ENCODE measurements around the gene GABARAPL1. TPM values are rescaled to one million over a fixed set of nuclear protein-coding genes. Genes with fewer than 3 reads are reported as not detected.
"Not testable (repeated sequence)": the region's sequence is repeated elsewhere in the genome, so short reads cannot be mapped to it uniquely, and the experiment has no call there.

GABARAPL1 gene
- total and polyA plus RNA-seq, 4 donors: 74.5 to 111 (median 93.8) TPM

GRCh38 chr12:10190558-10191388 is 21.9 kb upstream of the GABARAPL1 start:
- 40 to 41% methylated on average over 13 of the region's 13 CpGs for WGBS, 2 donors
- Histone ChIP-seq H3K36me3 (ENCODE audit: control insufficient read depth in 1 of 2, insufficient read depth in 2 of 2, low read length in 1 of 2) (no peaks in the 10 kb centered on the region), H3K4me1 (ENCODE audit: control insufficient read depth in 1 of 2, insufficient read depth in 2 of 2, low read length in 2 of 2) (no peaks in the 10 kb centered on the region), H3K27ac (ENCODE audit: low read depth in 1 of 2, low read length in 2 of 2) (no peak overlapping the region), H3K27me3 (ENCODE audit: control insufficient read depth in 1 of 2, insufficient read depth in 2 of 2, low read length in 1 of 2) (no peaks in the 10 kb centered on the region), H3K4me3 (ENCODE audit: low read length in 2 of 2) (no peak overlapping the region), H3K9me3 (ENCODE audit: control insufficient read depth, low read length) (no peaks in the 10 kb centered on the region)
- peak; percentile 92 for ATAC-seq (ENCODE audit: low FRiP score)
- intact Hi-C loops (cut with DNase I): loop anchor here in 1 of 2 donors (2.0 kb wide), 1 partner anchor 38 kb away; no protein-coding TSS in a partner anchor
- DNase-seq: peak in 1 of 2 donors; percentile 69

- Histone ChIP-seq H3K4me1 (ENCODE audit: control insufficient read depth in 1 of 2, insufficient read depth in 2 of 2, low read length in 2 of 2) (no peaks in the 10 kb centered on the region), H3K27ac (ENCODE audit: low read depth in 1 of 2, low read length in 2 of 2) (no peak overlapping the region), H3K9me3 (ENCODE audit: control insufficient read depth, low read length) (no peaks in the 10 kb centered on the region), H3K4me3 (ENCODE audit: low read length in 2 of 2) (no peak overlapping the region), H3K27me3 (ENCODE audit: control insufficient read depth in 1 of 2, insufficient read depth in 2 of 2, low read length in 1 of 2) (no peaks in the 10 kb centered on the region), H3K36me3 (ENCODE audit: control insufficient read depth in 1 of 2, insufficient read depth in 2 of 2, low read length in 1 of 2) (no peaks in the 10 kb centered on the region)
- DNase-seq: no peak
- WGBS, 2 donors: 36 to 37% methylated on average over 2 of the region's 2 CpGs
- intact Hi-C loops (cut with DNase I): loop anchor here in 1 of 2 donors (2.0 kb wide), 1 partner anchor 39 kb away; no protein-coding TSS in a partner anchor
- no peak for ATAC-seq (ENCODE audit: low FRiP score)
These were observed 20.8 kb upstream of the GABARAPL1 start for GRCh38 chr12:10191865-10192264.

GRCh38 chr12:10194160-10194670 is 18.5 kb upstream of the GABARAPL1 start:
- no peaks in the 10 kb centered on the region for H3K4me1 ChIP-seq (ENCODE audit: control insufficient read depth in 1 of 2, insufficient read depth in 2 of 2, low read length in 2 of 2)
- DNase-seq (no peak), ATAC-seq (ENCODE audit: low FRiP score) (no peak)
- H3K27ac ChIP-seq (ENCODE audit: low read depth in 1 of 2, low read length in 2 of 2): no peak overlapping the region
- no peaks in the 10 kb centered on the region for H3K27me3 ChIP-seq (ENCODE audit: control insufficient read depth in 1 of 2, insufficient read depth in 2 of 2, low read length in 1 of 2)
- no peaks in the 10 kb centered on the region for H3K9me3 ChIP-seq (ENCODE audit: control insufficient read depth, low read length)
- H3K36me3 ChIP-seq (ENCODE audit: control insufficient read depth in 1 of 2, insufficient read depth in 2 of 2, low read length in 1 of 2): no peaks in the 10 kb centered on the region
- WGBS, 2 donors: 80 to 85% methylated on average over 3 of the region's 3 CpGs
- intact Hi-C loops (cut with DNase I): no loop called here
- H3K4me3 ChIP-seq (ENCODE audit: low read length in 2 of 2): no peak overlapping the region

DNA sequence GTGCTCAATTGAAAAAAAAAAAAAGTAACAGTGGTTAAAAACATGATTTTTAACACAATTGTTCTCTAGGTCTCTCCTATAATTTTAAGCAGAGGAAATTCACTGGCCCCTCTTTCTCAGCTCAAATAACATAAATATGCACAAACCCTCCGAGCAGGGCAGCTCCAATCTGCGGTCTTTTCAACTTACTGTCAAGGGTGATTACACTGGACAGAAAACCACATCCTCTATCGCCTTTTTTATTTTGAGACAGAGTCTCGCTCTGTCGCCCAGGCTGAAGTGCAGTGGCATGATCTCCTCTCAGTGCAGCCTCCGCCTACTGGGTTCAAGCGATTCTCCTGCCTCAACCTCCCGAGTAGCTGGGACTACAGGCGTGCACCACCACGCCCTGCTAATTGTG is 16.5 kb upstream of the GABARAPL1 start:
- H3K27ac ChIP-seq (ENCODE audit: low read depth in 1 of 2, low read length in 2 of 2): no peak overlapping the region
- H3K4me3 ChIP-seq (ENCODE audit: low read length in 2 of 2): no peak overlapping the region
- DNase-seq (no peak), ATAC-seq (ENCODE audit: low FRiP score) (no peak)
- H3K4me1 ChIP-seq (ENCODE audit: control insufficient read depth in 1 of 2, insufficient read depth in 2 of 2, low read length in 2 of 2): no peaks in the 10 kb centered on the region
- no peaks in the 10 kb centered on the region for H3K36me3 ChIP-seq (ENCODE audit: control insufficient read depth in 1 of 2, insufficient read depth in 2 of 2, low read length in 1 of 2)
- H3K27me3 ChIP-seq (ENCODE audit: control insufficient read depth in 1 of 2, insufficient read depth in 2 of 2, low read length in 1 of 2): no peaks in the 10 kb centered on the region
- no peaks in the 10 kb centered on the region for H3K9me3 ChIP-seq (ENCODE audit: control insufficient read depth, low read length)
- intact Hi-C loops (cut with DNase I): no loop called here
- WGBS, 2 donors: 81 to 83% methylated on average over 10 of the region's 10 CpGs

DNA sequence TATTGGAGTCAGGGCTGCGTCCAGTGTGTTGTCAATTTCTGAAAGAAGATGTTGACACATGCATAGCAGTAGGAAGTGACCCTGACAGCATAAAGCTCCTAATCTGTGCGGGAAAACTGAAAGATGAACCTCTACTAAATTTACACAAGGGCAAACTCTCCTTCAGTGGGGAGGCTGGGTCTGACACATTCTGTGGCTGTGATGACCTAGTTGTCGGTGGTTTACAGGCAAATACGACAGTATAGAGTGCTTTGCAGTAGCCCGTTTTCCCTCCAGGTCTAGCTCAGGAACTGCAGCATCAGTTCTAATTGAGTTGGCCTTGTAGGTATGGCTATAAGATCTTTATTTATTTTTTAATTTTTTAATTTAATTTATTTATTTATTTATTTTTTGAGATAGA is 14.8 kb upstream of the GABARAPL1 start:
- no peaks in the 10 kb centered on the region for H3K27me3 ChIP-seq (ENCODE audit: control insufficient read depth in 1 of 2, insufficient read depth in 2 of 2, low read length in 1 of 2)
- H3K4me3 ChIP-seq (ENCODE audit: low read length in 2 of 2): no peak overlapping the region
- ATAC-seq (ENCODE audit: low FRiP score): no peak
- H3K27ac ChIP-seq (ENCODE audit: low read depth in 1 of 2, low read length in 2 of 2): no peak overlapping the region
- no peak for DNase-seq
- intact Hi-C loops (cut with DNase I): no loop called here
- 81 to 90% methylated on average over 5 of the region's 5 CpGs for WGBS, 2 donors
- H3K36me3 ChIP-seq (ENCODE audit: control insufficient read depth in 1 of 2, insufficient read depth in 2 of 2, low read length in 1 of 2): no peaks in the 10 kb centered on the region
- no peaks in the 10 kb centered on the region for H3K9me3 ChIP-seq (ENCODE audit: control insufficient read depth, low read length)
- no peaks in the 10 kb centered on the region for H3K4me1 ChIP-seq (ENCODE audit: control insufficient read depth in 1 of 2, insufficient read depth in 2 of 2, low read length in 2 of 2)

- H3K4me3 ChIP-seq (ENCODE audit: low read length in 2 of 2); H3K4me1 ChIP-seq (ENCODE audit: control insufficient read depth in 1 of 2, insufficient read depth in 2 of 2, low read length in 2 of 2); H3K9me3 ChIP-seq (ENCODE audit: control insufficient read depth, low read length); ATAC-seq (ENCODE audit: low FRiP score); intact Hi-C loops (cut with DNase I); DNase-seq; H3K27me3 ChIP-seq (ENCODE audit: control insufficient read depth in 1 of 2, insufficient read depth in 2 of 2, low read length in 1 of 2); H3K36me3 ChIP-seq (ENCODE audit: control insufficient read depth in 1 of 2, insufficient read depth in 2 of 2, low read length in 1 of 2); H3K27ac ChIP-seq (ENCODE audit: low read depth in 1 of 2, low read length in 2 of 2): not testable (repeated sequence)
- WGBS, 2 donors: 85% methylated on average over 2 of the region's 2 CpGs
These were observed 8.2 kb upstream of the GABARAPL1 start for GRCh38 chr12:10204495-10204894.

DNA sequence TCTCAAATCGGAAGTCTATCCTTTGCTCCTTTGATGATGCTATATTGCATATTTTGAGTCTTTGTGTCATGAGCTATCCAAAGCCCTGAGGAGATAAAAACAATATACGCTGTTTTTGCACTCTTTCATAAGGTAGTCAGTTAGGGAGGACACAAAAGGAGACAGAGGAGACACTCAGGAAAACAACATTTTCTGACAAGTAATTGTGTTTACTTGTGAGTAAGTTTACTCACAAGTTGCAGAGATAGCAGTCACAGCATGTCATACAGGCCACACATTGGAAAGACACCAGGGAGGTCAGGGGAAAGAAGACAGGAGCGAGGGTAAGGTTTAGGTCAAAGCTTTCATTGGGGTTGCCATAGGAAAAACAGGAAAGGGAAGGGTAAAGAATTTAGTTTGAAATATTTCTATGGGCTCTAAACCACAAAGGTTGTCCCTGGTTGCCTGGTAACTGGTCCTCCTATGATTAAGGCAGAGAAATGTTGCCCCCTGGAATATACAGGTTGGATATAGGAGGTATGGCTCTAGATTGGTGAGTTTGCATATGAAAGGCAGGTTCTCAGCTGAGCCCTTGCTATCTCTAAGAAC is 7.4 kb upstream of the GABARAPL1 start:
- Histone ChIP-seq H3K27me3 (ENCODE audit: control insufficient read depth in 1 of 2, insufficient read depth in 2 of 2, low read length in 1 of 2) (no peaks in the 10 kb centered on the region), H3K27ac (ENCODE audit: low read depth in 1 of 2, low read length in 2 of 2) (no peak overlapping the region), H3K9me3 (ENCODE audit: control insufficient read depth, low read length) (no peaks in the 10 kb centered on the region), H3K4me1 (ENCODE audit: control insufficient read depth in 1 of 2, insufficient read depth in 2 of 2, low read length in 2 of 2) (no peaks in the 10 kb centered on the region), H3K36me3 (ENCODE audit: control insufficient read depth in 1 of 2, insufficient read depth in 2 of 2, low read length in 1 of 2) (no peaks in the 10 kb centered on the region), H3K4me3 (ENCODE audit: low read length in 2 of 2) (no peak overlapping the region)
- no peak for ATAC-seq (ENCODE audit: low FRiP score)
- WGBS, 2 donors: 86% methylated on average over 3 of the region's 3 CpGs
- intact Hi-C loops (cut with DNase I): no loop called here
- DNase-seq: no peak

GRCh38 chr12:10207136-10207535 is 5.5 kb upstream of the GABARAPL1 start:
- intact Hi-C loops (cut with DNase I): no loop called here
- ATAC-seq (ENCODE audit: low FRiP score): no peak
- Histone ChIP-seq H3K4me3 (ENCODE audit: low read length in 2 of 2) (no peak overlapping the region), H3K36me3 (ENCODE audit: control insufficient read depth in 1 of 2, insufficient read depth in 2 of 2, low read length in 1 of 2) (no peaks in the 10 kb centered on the region), H3K27ac (ENCODE audit: low read depth in 1 of 2, low read length in 2 of 2) (no peak overlapping the region), H3K27me3 (ENCODE audit: control insufficient read depth in 1 of 2, insufficient read depth in 2 of 2, low read length in 1 of 2) (no peaks in the 10 kb centered on the region), H3K9me3 (ENCODE audit: control insufficient read depth, low read length) (no peaks in the 10 kb centered on the region), H3K4me1 (ENCODE audit: control insufficient read depth in 1 of 2, insufficient read depth in 2 of 2, low read length in 2 of 2) (no peaks in the 10 kb centered on the region)
- DNase-seq: no peak
- WGBS, 2 donors: 24 to 29% methylated on average over 2 of the region's 2 CpGs
